LNCAP (cell line): ENCODE results near the gene LINC00237.

Experiments used
- CTCF ChIP-seq: fragments of 450-650 bp; IDR thresholded peaks from 2 replicates; pipeline ENCODE4 v1.5.1; 2017; ENCODE audit warnings: mild to moderate bottlenecking

The LINC00237 gene

GRCh38 chr20:21124190-21124589, 18.0 kb upstream of the LINC00237 start:
- no peak for TF ChIP-seq CTCF

- no peak for TF ChIP-seq CTCF
Observed at GRCh38 chr20:21118782-21119181, 12.6 kb upstream of the LINC00237 start.

GRCh38 chr20:21118138-21118537, 12.0 kb upstream of the LINC00237 start:
- TF ChIP-seq CTCF, result no peak

GRCh38 chr20:21117521-21117920, 11.4 kb upstream of the LINC00237 start:
- no peak for TF ChIP-seq CTCF

- TF ChIP-seq CTCF, result no peak
Observed at GRCh38 chr20:21114584-21114983, 8.4 kb upstream of the LINC00237 start.

GRCh38 chr20:21113697-21114096, 7.5 kb upstream of the LINC00237 start:
- TF ChIP-seq CTCF, result no peak

- no peak for TF ChIP-seq CTCF
Observed at GRCh38 chr20:21111416-21111815, 5.3 kb upstream of the LINC00237 start.

- no peak for TF ChIP-seq CTCF
Observed at GRCh38 chr20:21110811-21111210, 4.7 kb upstream of the LINC00237 start.
